Naive thymus-derived CD8-positive, alpha-beta T cell (primary cell): Measurements from ENCODE around the gene PRKCE. TPM values are rescaled to one million over a fixed set of nuclear protein-coding genes. Genes with fewer than 3 reads are reported as not detected.

Source experiments
- ATAC-seq, 2 donors: fragments of 150-1000 bp; cut with Tn5 transposase in 1 of 2; sonication (Bioruptor Pico), chemical (Tn5 transposase) in 1 of 2; 1 replicate in 1 of 2; 2 replicates in 1 of 2; pipeline ENCODE4 v1.10.0; 2021; ENCODE audit warnings: mild to moderate bottlenecking in 2 of 2, moderate library complexity in 2 of 2
- POLR2A ChIA-PET: fragments of 350-600 bp; sonication (Branson Sonifier 250); formaldehyde crosslinking; loops from one replicate; lab custom pipeline; 2021; ENCODE audit warnings: antibody characterized with exemption; lab: Charles Lee
- DNase-seq, 10 donors: peaks; one replicate each; pipeline versions ENCODE4 v3.0.0 to v3.0.0-alpha.2; 2020 to 2022
- H3K27ac Mint-ChIP-seq, 10 donors: one replicate each; pipeline ENCODE4 v1.8.0; 2020 to 2022; ENCODE audit warnings: mild to moderate bottlenecking in 10 of 10, mixed read lengths in 10 of 10, moderate library complexity in 4 of 10, inconsistent platforms in 1 of 10
- H3K27me3 Mint-ChIP-seq, 5 donors: one replicate each; pipeline ENCODE4 v1.8.0; 2021 to 2022; ENCODE audit warnings: mixed read lengths in 5 of 5
- H3K36me3 Mint-ChIP-seq, 3 donors: one replicate each; pipeline ENCODE4 v1.8.0; 2020 to 2022; ENCODE audit warnings: mixed read lengths in 3 of 3, mild to moderate bottlenecking in 2 of 3, inconsistent platforms in 1 of 3
- H3K4me1 Mint-ChIP-seq, 4 donors: one replicate each; pipeline ENCODE4 v1.8.0; 2021 to 2022; ENCODE audit warnings: mixed read lengths in 4 of 4
- H3K4me3 Mint-ChIP-seq, 10 donors: one replicate each; pipeline ENCODE4 v1.8.0; 2020 to 2022; ENCODE audit warnings: mild to moderate bottlenecking in 10 of 10, mixed read lengths in 10 of 10, moderate library complexity in 6 of 10, inconsistent platforms in 1 of 10
- H3K9me3 Mint-ChIP-seq, 9 donors: one replicate each; pipeline ENCODE4 v1.8.0; 2020 to 2022; ENCODE audit warnings: mixed read lengths in 9 of 9, mild to moderate bottlenecking in 3 of 9, inconsistent platforms in 1 of 9, moderate library complexity in 1 of 9
- polyA plus RNA-seq, 3 donors: library from polyadenylated mRNA; unstranded; fragments of 300-500 nt; fragmentation: Illumina TruSeq; gene quantifications; one replicate each; pipeline ENCODE4 v1.2.3, GENCODE V29; 2021
- total RNA-seq, 8 experiments: library from RNA in 2 of 8; stranded (reverse) in 2 of 8; gene quantifications; one replicate each; pipeline ENCODE4 v1.2.3 and lab custom pipeline; 2021 to 2026

Gene PRKCE
- total and polyA plus RNA-seq, 5 experiments from 2014 or later: 1.6 to 20.2 (median 2.7) TPM

DNA sequence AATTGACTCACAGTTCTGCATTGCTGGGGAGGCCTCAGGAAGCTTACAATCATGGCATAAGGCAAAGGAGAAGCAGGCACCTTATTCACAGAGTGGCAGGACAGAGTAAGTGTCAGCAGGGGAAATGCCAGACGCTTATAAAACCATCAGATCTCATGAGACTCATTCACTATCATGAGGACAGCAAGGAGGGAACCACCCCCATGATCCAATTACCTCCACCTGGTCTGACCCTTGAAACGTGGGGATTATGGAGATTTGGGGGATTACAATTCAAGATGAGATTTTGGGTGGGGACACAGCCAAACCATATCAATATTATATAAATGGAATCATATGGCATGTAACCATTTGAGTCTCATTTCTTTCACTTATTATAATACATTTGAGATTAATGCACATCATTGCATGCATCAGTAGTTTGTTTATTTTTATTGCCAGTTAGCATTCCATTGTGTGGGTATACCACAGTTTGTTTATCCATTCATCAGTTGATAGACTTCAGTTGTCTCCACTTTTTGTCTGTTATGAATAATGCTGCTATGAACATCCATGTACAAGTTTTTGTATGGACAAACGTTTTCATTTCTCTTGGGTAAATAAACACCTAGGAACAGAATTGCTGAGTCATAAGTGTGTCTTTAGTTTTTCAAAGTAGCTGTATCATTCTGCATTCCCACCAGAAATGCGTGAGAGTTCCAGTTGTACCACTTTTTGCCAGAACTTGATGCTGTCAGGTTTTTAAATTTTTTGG, 34.6 kb upstream of the PRKCE start:
- POLR2A ChIA-PET: no interaction called here
- Mint-ChIP-seq H3K4me3 (no peak overlapping the region), H3K27ac (no peak overlapping the region), H3K9me3 (no peaks in the 10 kb centered on the region), H3K27me3 (peaks cover 0 to 23% (median 7%) of the 10 kb centered on the region in 5 donors), H3K36me3 (no peaks in the 10 kb centered on the region), H3K4me1 (no peaks in the 10 kb centered on the region)
- ATAC-seq: no peak
- DNase-seq: no peak

DNA sequence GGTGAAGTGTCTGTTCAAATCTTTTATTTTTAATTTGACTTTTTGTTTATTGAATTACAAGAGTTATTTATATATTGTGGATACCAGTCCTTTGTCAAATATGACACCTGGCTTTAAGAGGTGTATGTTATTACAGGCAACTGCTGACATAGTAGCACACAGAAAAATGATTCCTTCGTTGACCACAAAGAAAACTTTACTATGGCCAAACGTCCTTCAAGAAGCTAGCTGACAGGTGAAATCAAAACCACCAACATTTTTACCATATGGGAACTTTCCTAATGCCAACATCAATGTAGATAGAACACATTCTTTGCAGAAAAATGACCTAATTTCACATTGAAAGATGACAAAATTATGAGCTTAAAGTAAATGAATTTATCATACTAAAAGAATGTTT, 34.0 kb upstream of the PRKCE start:
- DNase-seq (no peak), ATAC-seq (no peak)
- H3K4me1 Mint-ChIP-seq: no peaks in the 10 kb centered on the region
- no peaks in the 10 kb centered on the region for H3K9me3 Mint-ChIP-seq
- no peaks in the 10 kb centered on the region for H3K36me3 Mint-ChIP-seq
- H3K27ac Mint-ChIP-seq: no peak overlapping the region
- POLR2A ChIA-PET: no interaction called here
- H3K27me3 Mint-ChIP-seq: peaks cover 0 to 23% (median 9%) of the 10 kb centered on the region in 5 donors
- no peak overlapping the region for H3K4me3 Mint-ChIP-seq

DNA sequence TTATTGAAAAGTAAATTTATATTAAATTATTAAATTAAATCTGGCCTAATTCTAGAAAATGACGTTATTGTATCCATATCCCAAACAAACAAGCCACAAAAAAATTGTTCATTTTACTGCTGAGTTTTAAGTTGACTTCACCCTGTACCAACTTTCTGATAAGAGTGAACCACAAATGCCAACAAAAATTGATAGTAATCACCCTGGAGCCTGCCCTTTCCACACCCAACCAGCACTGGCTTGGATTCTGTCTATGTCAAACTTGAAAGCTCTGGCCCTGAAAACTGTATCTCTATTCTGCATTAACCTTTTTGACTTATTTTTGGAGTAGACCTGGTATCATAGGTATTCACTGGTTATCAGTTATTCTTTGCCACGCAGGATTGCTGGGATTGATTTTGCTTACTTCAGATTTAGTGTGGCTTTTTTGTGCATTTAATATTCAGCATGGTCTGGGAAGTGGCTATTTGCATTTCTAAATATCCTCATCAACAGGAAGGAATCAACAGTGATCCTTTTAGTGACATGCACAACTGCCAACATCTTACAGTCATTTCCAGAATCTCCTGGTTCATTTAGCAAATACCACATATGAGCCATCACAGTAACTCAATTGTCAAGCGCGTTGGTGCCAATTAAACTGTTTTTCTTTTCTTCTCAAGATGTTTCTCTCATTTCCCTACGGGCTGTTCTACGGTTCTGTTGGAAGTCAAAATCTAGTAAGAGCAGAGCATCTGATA, 29.0 kb upstream of the PRKCE start:
- no peak overlapping the region for H3K27ac Mint-ChIP-seq
- ATAC-seq: no peak
- no peaks in the 10 kb centered on the region for H3K9me3 Mint-ChIP-seq
- DNase-seq: no peak
- POLR2A ChIA-PET: no interaction called here
- H3K27me3 Mint-ChIP-seq: peaks cover 4 to 29% (median 16%) of the 10 kb centered on the region in 5 donors
- no peaks in the 10 kb centered on the region for H3K4me1 Mint-ChIP-seq
- H3K4me3 Mint-ChIP-seq: no peak overlapping the region
- H3K36me3 Mint-ChIP-seq: no peaks in the 10 kb centered on the region

DNA sequence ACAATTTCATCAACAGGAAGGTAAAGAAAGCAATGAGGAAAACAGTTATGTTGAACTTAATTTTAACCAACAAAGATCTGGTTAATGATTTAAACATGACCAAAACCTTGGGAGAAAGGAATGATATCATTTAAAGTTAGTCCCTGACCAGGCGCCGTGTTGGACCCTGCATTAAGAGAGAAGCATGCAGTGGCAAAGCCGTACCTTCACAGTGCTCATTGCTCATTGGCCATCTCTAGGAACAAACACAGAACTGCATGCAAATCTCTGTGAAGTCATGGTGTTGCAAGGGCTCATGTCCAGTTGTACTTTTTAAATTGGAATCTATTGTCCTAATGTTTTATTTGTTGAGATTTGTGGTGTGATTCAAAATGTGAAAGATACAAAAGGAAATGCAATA, 28.4 kb upstream of the PRKCE start:
- POLR2A ChIA-PET: no interaction called here
- H3K9me3 Mint-ChIP-seq: no peaks in the 10 kb centered on the region
- H3K4me1 Mint-ChIP-seq: no peaks in the 10 kb centered on the region

DNA sequence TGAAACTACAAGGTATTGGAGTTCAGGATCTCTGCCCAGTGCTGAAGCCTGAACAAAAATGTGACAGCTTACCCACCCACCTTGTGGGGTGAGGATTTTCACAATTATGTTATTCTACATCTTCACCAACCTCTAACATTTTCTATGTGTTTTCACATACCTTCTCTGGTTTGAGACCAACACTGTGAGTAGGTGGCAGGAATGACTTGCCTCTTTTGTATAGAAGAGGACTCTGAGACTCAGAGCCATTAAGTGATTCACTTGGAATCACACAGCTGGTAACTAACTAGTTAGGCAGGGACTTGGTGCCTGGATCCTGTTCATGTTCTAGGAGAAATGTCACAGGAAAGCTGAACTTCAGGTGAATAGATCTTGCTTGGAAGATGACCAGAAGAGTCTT, 25.7 kb upstream of the PRKCE start:
- H3K4me3 Mint-ChIP-seq: no peak overlapping the region

More for the DNA sequence above, 28.4 kb upstream of the PRKCE start:
- ATAC-seq (no peak), DNase-seq (no peak)
- H3K36me3 Mint-ChIP-seq: no peaks in the 10 kb centered on the region
- H3K27ac Mint-ChIP-seq: no peak overlapping the region
- H3K27me3 Mint-ChIP-seq: peaks cover 4 to 29% (median 16%) of the 10 kb centered on the region in 5 donors
- H3K4me3 Mint-ChIP-seq: no peak overlapping the region

DNA sequence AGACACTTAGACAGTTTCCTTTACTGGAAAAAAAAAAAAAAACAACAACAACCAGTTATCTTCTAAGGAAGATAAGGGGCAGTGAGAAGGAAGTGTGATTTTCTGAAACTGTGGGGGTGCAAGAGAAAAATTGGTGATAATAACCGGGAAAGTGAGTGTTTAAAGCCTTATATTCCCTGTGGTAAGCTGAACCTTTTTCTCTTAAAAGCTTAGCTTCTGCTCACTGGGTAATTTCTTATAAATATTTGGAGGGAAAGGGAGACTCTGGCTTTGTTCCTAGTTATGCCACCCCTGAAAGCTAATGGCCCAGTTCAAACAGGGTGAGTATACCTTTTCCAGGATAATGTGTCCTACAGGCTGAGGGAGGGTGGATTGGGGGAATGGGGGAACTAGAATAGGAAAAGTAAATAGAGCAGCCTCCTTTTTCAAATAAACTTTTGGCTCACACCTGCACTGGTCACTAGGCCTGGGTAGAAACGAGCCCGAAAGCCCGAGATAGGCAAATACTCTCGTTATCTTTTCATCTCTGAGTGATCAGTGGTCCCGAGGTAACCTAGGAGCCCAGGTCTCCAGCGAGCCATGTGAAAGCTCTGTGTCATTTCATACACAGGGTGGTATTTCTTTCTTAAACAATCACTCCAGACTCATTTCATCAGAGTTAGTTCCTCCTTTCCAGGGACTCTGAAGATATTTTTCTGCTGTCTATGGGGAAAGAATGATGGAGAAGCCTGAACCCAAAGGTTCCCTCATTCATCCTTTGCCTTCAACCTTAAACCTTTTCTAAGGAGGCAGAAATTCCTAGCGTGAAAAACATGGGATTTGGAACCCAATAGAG, 24.9 kb upstream of the PRKCE start:
- ATAC-seq (no peak), DNase-seq (no peak)
- Mint-ChIP-seq H3K27me3 (peaks cover 9 to 19% (median 15%) of the 10 kb centered on the region in 5 donors), H3K27ac (no peak overlapping the region), H3K9me3 (no peaks in the 10 kb centered on the region), H3K4me3 (no peak overlapping the region), H3K4me1 (no peaks in the 10 kb centered on the region), H3K36me3 (peaks cover 0 to 2% (median 0%) of the 10 kb centered on the region in 3 donors)
- POLR2A ChIA-PET: no interaction called here

More for the DNA sequence above, 25.7 kb upstream of the PRKCE start:
- Mint-ChIP-seq H3K27ac (no peak overlapping the region), H3K4me1 (no peaks in the 10 kb centered on the region), H3K36me3 (peaks cover 0 to 2% (median 0%) of the 10 kb centered on the region in 3 donors), H3K9me3 (no peaks in the 10 kb centered on the region), H3K27me3 (peaks cover 4 to 19% (median 15%) of the 10 kb centered on the region in 5 donors)
- POLR2A ChIA-PET: interaction anchor here (0.7 kb wide), 1 partner anchor 625 kb away, joined by 3 read pairs; no protein-coding TSS in a partner anchor
- no peak for ATAC-seq
- no peak for DNase-seq

DNA sequence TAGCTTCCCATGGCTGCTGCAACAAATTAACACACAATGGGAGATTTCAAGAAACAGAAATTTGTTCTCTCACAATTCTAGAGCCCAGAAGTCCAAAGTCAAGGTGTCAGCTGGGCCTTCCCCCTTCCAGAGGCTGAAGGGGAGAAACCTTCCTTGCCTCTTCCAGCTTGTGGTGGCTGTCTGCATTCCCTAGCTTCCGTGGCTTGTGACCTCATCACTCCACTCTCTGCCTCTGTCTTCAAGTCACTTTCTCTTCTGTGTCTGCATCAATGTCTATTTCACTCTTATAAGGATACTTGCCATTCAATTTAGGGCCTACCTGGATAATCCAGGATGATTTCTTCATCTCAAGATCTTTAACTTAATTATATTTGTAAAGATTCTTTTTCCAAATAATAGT, 23.6 kb upstream of the PRKCE start:
- Mint-ChIP-seq H3K4me1 (no peaks in the 10 kb centered on the region), H3K9me3 (no peaks in the 10 kb centered on the region), H3K4me3 (no peak overlapping the region), H3K27me3 (peaks cover 8 to 31% (median 13%) of the 10 kb centered on the region in 5 donors), H3K27ac (no peak overlapping the region), H3K36me3 (peaks cover 0 to 2% (median 0%) of the 10 kb centered on the region in 3 donors)
- POLR2A ChIA-PET: no interaction called here
- DNase-seq: no peak
- ATAC-seq: no peak

DNA sequence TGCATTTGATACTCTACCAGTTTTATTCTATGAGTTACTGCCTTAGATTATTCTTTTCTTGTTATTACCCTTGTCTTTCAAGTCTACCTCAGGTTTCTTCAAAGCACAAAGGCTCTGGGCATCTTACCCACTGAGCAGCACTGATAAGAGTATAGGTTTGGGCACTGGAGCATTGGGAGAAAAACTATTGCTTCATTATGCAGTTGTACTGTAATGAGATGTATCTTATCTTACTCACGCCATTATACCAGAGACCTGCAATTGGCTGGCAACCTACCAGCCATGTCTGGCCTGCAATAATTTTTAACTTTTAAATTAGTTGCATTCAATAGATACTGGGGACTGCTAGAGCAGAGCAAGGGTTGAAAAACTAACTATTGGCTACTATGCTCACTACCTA, 21.5 kb upstream of the PRKCE start:
- ATAC-seq: no peak
- no peak overlapping the region for H3K27ac Mint-ChIP-seq
- H3K36me3 Mint-ChIP-seq: peaks cover 0 to 2% (median 0%) of the 10 kb centered on the region in 3 donors
- H3K4me1 Mint-ChIP-seq: no peaks in the 10 kb centered on the region
- H3K27me3 Mint-ChIP-seq: peaks cover 7 to 30% (median 11%) of the 10 kb centered on the region in 5 donors
- no peak for DNase-seq
- no peak overlapping the region for H3K4me3 Mint-ChIP-seq
- no peaks in the 10 kb centered on the region for H3K9me3 Mint-ChIP-seq
- POLR2A ChIA-PET: no interaction called here

DNA sequence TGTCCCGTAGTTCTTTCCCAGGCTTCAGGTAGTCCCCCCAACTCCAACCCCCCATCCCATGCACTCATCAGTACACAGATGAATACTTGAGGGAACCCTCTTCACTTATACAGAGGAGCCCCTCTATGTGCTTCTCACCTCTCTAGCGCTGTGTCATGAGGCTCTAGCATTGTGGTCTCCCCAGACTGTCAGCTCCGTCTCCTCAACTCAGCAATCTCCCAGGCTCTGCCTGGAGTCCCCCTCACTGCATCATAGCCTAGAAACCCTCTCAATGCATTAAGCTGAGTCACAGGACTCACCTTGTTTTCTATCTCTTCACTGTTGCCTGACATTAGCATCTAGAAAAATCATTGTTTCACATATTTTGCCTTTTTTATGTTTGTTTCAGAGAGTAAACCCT, 20.2 kb upstream of the PRKCE start:
- Mint-ChIP-seq H3K4me3 (no peak overlapping the region), H3K36me3 (peaks cover 0 to 2% (median 0%) of the 10 kb centered on the region in 3 donors), H3K27me3 (peaks cover 9 to 39% (median 13%) of the 10 kb centered on the region in 5 donors), H3K9me3 (no peaks in the 10 kb centered on the region), H3K4me1 (no peaks in the 10 kb centered on the region), H3K27ac (peak overlapping the region in 2 of 10 donors; percentile 48 to 68)
- ATAC-seq (no peak), DNase-seq (no peak)
- POLR2A ChIA-PET: no interaction called here

DNA sequence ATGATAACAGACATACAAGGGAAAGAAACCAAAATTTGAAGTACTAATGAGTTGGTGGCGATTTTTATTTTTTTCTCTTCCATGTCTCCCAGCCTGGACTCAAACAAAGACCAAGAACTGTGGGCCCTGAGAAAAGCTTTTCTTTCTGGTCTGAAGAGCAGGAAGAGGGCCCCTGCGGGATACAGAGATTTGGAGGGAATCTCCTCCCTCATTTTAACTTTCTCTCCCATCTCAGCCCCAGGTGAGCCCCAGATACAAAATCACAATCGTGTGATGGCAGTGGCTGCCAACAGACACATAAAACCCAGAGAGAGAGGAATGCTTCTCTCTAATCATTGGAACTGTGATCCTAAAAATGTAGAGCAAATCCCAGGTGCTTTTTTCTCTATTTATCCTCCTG, 19.5 kb upstream of the PRKCE start:
- H3K27ac Mint-ChIP-seq: no peak overlapping the region
- ATAC-seq (no peak), DNase-seq (no peak)
- peaks cover 9 to 41% (median 13%) of the 10 kb centered on the region in 5 donors for H3K27me3 Mint-ChIP-seq
- H3K36me3 Mint-ChIP-seq: peaks cover 0 to 2% (median 0%) of the 10 kb centered on the region in 3 donors
- POLR2A ChIA-PET: no interaction called here
- no peaks in the 10 kb centered on the region for H3K4me1 Mint-ChIP-seq
- H3K4me3 Mint-ChIP-seq: no peak overlapping the region
- H3K9me3 Mint-ChIP-seq: no peaks in the 10 kb centered on the region

DNA sequence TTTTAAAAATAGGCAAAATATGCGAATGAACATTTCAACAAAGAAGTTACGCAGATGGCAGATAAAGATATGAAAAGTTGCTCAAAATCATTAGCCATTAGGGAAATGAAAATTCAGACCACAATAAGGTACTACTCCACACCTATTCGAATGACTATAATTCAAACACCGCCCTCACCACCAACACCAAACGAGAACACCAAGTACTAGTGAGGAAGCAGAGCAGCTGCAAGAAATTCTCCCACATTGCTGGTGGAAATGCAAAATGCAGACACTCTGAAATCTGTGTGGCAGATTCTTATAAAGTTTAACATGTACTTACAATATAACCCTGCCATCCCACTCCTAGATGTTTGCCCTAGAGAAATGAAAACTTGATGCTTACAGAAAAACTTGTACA, 17.3 kb upstream of the PRKCE start:
- DNase-seq (no peak), ATAC-seq (no peak)
- Mint-ChIP-seq H3K36me3 (peaks cover 0 to 2% (median 0%) of the 10 kb centered on the region in 3 donors), H3K9me3 (no peaks in the 10 kb centered on the region), H3K4me1 (peaks cover 0 to 4% (median 0%) of the 10 kb centered on the region in 4 donors), H3K27ac (no peak overlapping the region), H3K27me3 (peaks cover 12 to 51% (median 23%) of the 10 kb centered on the region in 5 donors), H3K4me3 (no peak overlapping the region)
- POLR2A ChIA-PET: no interaction called here

DNA sequence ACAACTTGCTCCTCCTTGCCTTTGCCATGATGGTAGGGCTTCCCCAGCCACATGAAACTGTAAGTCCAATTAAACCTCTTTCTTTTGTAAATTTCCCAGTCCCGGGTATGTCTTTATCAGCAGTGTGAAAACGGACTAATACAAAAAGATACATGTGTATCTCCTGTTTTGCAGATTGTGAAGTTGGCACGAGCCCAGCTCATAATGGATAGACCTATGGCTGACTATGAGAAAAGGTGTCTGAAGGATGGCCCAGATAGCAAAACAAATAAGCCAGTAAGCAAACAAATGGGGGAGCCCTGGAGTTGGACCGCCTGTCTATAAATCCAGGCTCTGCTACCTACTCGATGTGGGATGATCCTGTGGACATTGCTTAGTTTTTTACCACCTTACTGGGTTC, 15.5 kb upstream of the PRKCE start:
- POLR2A ChIA-PET: no interaction called here
- H3K4me1 Mint-ChIP-seq: peaks cover 0 to 4% (median 0%) of the 10 kb centered on the region in 4 donors
- peaks cover 9 to 53% (median 24%) of the 10 kb centered on the region in 5 donors for H3K27me3 Mint-ChIP-seq
- H3K27ac Mint-ChIP-seq: no peak overlapping the region
- no peaks in the 10 kb centered on the region for H3K9me3 Mint-ChIP-seq
- no peaks in the 10 kb centered on the region for H3K36me3 Mint-ChIP-seq
- no peak overlapping the region for H3K4me3 Mint-ChIP-seq
- DNase-seq: no peak
- ATAC-seq: no peak
